Loucy (cell line): ENCODE results near the gene IL3RA.

ENCODE experiments used
- H2AFZ ChIP-seq: fragments of 200-600 bp; sonication (generic); 2 replicates; pipeline ENCODE4 v1.6.0; 2016; ENCODE audit warnings: antibody characterized with exemption, mild to moderate bottlenecking, low read length, moderate library complexity
- H3F3A ChIP-seq: fragments of 200-600 bp; 2 replicates; pipeline ENCODE4 v1.6.0; 2016; ENCODE audit warnings: antibody characterized with exemption, low read depth, mild to moderate bottlenecking
- H3K27me3 ChIP-seq: fragments of 200-600 bp; sonication (generic); 2 replicates; pipeline ENCODE4 v1.6.1; 2014; ENCODE audit warnings: low read length, mild to moderate bottlenecking; ENCODE audit not compliant: insufficient read depth, poor library complexity, severe bottlenecking
- H3K36me3 ChIP-seq: fragments of 200-600 bp; sonication (generic); 2 replicates; pipeline ENCODE4 v1.6.1; 2016; ENCODE audit warnings: low read length; ENCODE audit not compliant: insufficient read depth
- H3K4me1 ChIP-seq: fragments of 200-600 bp; sonication (generic); 2 replicates; pipeline ENCODE4 v1.5.1; 2014; ENCODE audit warnings: low read length, mild to moderate bottlenecking; ENCODE audit not compliant: insufficient read depth, poor library complexity, severe bottlenecking
- H3K4me2 ChIP-seq: fragments of 200-600 bp; sonication (generic); 2 replicates; pipeline ENCODE4 v1.6.0; 2014; ENCODE audit warnings: antibody characterized with exemption, low read length, low read depth, mild to moderate bottlenecking; ENCODE audit not compliant: poor library complexity, severe bottlenecking
- H3K4me3 ChIP-seq: fragments of 200-600 bp; sonication (generic); 2 replicates; pipeline ENCODE4 v1.5.1; 2014; ENCODE audit warnings: low read length, mild to moderate bottlenecking, mixed read lengths; ENCODE audit not compliant: poor library complexity, severe bottlenecking
- H3K79me2 ChIP-seq: fragments of 200-600 bp; sonication (generic); 2 replicates; pipeline ENCODE4 v1.6.1; 2014; ENCODE audit warnings: low read length; ENCODE audit not compliant: insufficient read depth
- H3K9ac ChIP-seq: fragments of 200-600 bp; sonication (generic); 2 replicates; pipeline ENCODE4 v1.6.0; 2014; ENCODE audit warnings: mild to moderate bottlenecking, low read depth, low read length, moderate library complexity; ENCODE audit not compliant: poor library complexity, severe bottlenecking
- H3K9me2 ChIP-seq: fragments of 200-600 bp; sonication (generic); replicated peaks from 2 replicates; pipeline ENCODE4 v1.6.1; 2016; ENCODE audit warnings: low read depth, low read length, mixed read lengths
- H3K9me3 ChIP-seq: fragments of 200-600 bp; sonication (generic); 2 replicates; pipeline ENCODE4 v1.6.1; 2014; ENCODE audit warnings: mild to moderate bottlenecking, antibody characterized with exemption, low read length, low read depth; ENCODE audit not compliant: insufficient read depth
- H4K20me1 ChIP-seq: fragments of 200-600 bp; sonication (generic); 2 replicates; pipeline ENCODE4 v1.6.0; 2014; ENCODE audit warnings: antibody characterized with exemption, low read length, mild to moderate bottlenecking; ENCODE audit not compliant: insufficient read depth, poor library complexity, severe bottlenecking
- CTCF ChIP-seq: fragments of 200-600 bp; sonication (generic); conservative IDR thresholded peaks from 2 replicates; pipeline ENCODE4 v1.5.1; 2014; ENCODE audit warnings: mild to moderate bottlenecking, antibody characterized with exemption, low read length
- EZH2phosphoT487 ChIP-seq: fragments of 200-600 bp; IDR thresholded peaks from 2 replicates; pipeline ENCODE4 v1.6.1; 2018; ENCODE audit warnings: antibody characterized with exemption, mild to moderate bottlenecking, moderate library complexity, borderline replicate concordance

Gene IL3RA

GRCh38 chrX:1416327-1416784 is 79.8 kb downstream of the IL3RA start:
- no peaks in the 10 kb centered on the region for H4K20me1 ChIP-seq
- H3K79me2 ChIP-seq: no peaks in the 10 kb centered on the region
- no peak overlapping the region for H3K4me2 ChIP-seq
- no peak overlapping the region for H2AFZ ChIP-seq
- no peaks in the 10 kb centered on the region for H3K9me3 ChIP-seq
- H3F3A ChIP-seq: no peaks in the 10 kb centered on the region
- H3K36me3 ChIP-seq: peaks cover 1% of the 10 kb centered on the region; the same call in 1 of the 2 replicates
- H3K9me2 ChIP-seq: no peaks in the 10 kb centered on the region
- no peak for TF ChIP-seq CTCF
- TF ChIP-seq EZH2phosphoT487: no peak
- no peaks in the 10 kb centered on the region for H3K4me1 ChIP-seq
- no peak overlapping the region for H3K4me3 ChIP-seq
- H3K27me3 ChIP-seq: no peaks in the 10 kb centered on the region
- no peak overlapping the region for H3K9ac ChIP-seq

- H3K9me2 ChIP-seq: no peaks in the 10 kb centered on the region
- no peaks in the 10 kb centered on the region for H3K27me3 ChIP-seq
- no peak overlapping the region for H3K4me2 ChIP-seq
- H3K79me2 ChIP-seq: no peaks in the 10 kb centered on the region
- TF ChIP-seq CTCF: no peak
- TF ChIP-seq EZH2phosphoT487: no peak
- H2AFZ ChIP-seq: no peak overlapping the region
- no peak overlapping the region for H3K9ac ChIP-seq
- no peaks in the 10 kb centered on the region for H3F3A ChIP-seq
- H3K36me3 ChIP-seq: peaks cover 6% of the 10 kb centered on the region; the same call in 1 of the 2 replicates
- no peaks in the 10 kb centered on the region for H3K4me1 ChIP-seq
- H3K4me3 ChIP-seq: no peak overlapping the region
- peaks cover 3% of the 10 kb centered on the region; the same call in 1 of the 2 replicates for H3K9me3 ChIP-seq
- no peaks in the 10 kb centered on the region for H4K20me1 ChIP-seq
Observed at GRCh38 chrX:1416965-1417760, 80.6 kb downstream of the IL3RA start.

DNA sequence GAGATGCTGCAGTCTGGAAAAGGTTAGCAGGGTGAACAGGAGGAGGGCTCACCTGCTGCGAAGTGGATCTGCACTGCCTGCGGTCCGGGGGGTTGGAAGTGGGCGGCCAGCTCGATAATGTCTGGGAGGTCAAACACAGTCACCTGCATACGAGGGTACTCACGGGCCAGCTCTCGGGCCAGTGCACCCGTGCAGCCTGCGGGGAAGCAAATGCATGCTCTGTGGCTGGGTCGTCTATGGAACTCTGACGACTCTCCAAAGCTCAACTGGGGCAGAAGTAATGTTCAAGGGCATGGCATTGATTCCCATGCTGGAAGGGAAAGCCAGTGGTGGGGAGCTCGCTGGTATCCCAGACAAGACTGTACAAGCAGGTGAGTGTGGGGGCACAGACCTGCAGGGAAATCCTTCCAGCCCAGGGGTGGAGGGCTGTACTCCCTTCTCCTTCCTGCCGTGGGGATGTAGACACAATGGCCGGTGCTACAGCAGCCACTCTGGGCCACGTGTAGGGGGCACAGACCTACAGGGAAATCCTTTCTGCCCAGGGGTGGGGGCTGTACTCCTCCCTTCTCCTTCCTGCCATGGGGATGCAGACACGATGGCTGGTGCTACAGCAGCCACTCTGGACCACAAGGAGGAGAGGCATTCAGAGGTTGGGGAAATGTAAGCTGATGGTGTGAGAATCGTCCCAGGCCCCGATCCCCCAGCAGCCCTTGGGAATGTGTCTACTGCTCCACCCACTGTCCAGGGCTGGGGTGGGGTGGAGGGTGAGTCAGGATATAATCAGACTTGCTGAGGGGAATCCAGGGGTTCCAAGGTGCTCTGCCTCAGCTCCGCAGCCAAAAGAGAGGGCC is 81.6 kb downstream of the IL3RA start:
- Histone ChIP-seq H3K27me3 (no peaks in the 10 kb centered on the region), H3K79me2 (no peaks in the 10 kb centered on the region), H4K20me1 (no peaks in the 10 kb centered on the region), H3K36me3 (peaks cover 6% of the 10 kb centered on the region; the same call in 1 of the 2 replicates), H2AFZ (no peak overlapping the region), H3K9me3 (peaks cover 7% of the 10 kb centered on the region; the same call in 1 of the 2 replicates), H3K4me2 (no peak overlapping the region), H3K4me3 (no peak overlapping the region), H3K4me1 (no peaks in the 10 kb centered on the region), H3K9ac (no peak overlapping the region), H3F3A (no peaks in the 10 kb centered on the region), H3K9me2 (no peaks in the 10 kb centered on the region)
- TF ChIP-seq EZH2phosphoT487 (no peak), CTCF (no peak)
